GM12878 (cell line): Measurements from ENCODE around the gene RAB25. TPM values are rescaled to one million over a fixed set of nuclear protein-coding genes. Genes with fewer than 3 reads are reported as not detected.

Source experiments
- BCL11A ChIP-seq: IDR thresholded peaks from 2 replicates; pipeline ENCODE4 v1.6.1; 2011; ENCODE audit warnings: low read depth, low read length
- BCLAF1 ChIP-seq: fragments of 450-650 bp; IDR thresholded peaks from 2 replicates; pipeline ENCODE4 v1.6.1; 2017; ENCODE audit warnings: antibody characterized with exemption, mild to moderate bottlenecking, moderate library complexity
- DPF2 ChIP-seq: fragments of 450-650 bp; IDR thresholded peaks from 2 replicates; pipeline ENCODE4 v1.6.1; 2017; ENCODE audit warnings: mild to moderate bottlenecking
- RUNX3 ChIP-seq: IDR thresholded peaks from 2 replicates; pipeline ENCODE4 v1.6.1; 2012; ENCODE audit warnings: low read length, inconsistent platforms
- WRNIP1 ChIP-seq: IDR thresholded peaks from 2 replicates; pipeline ENCODE4 v1.6.1; 2011; ENCODE audit warnings: low read depth, low read length, improper control_type of control experiment, borderline replicate concordance
- ZBTB11 ChIP-seq: fragments of 450-650 bp; formaldehyde crosslinking; IDR thresholded peaks from 2 replicates; pipeline ENCODE4 v1.5.0; 2022; ENCODE audit warnings: mild to moderate bottlenecking, missing genetic modification characterization
- polyA plus RNA-seq, 11 experiments: library from polyadenylated mRNA; depleted of rRNA in 4 of 11; unstranded in 6 of 11; stranded (reverse) in 5 of 11; fragments of >200 nt; fragmentation: Nextera tagmentation in 4 of 11; fragmentation: Illumina TruSeq in 1 of 11; extraction: Ambion mirVana in 4 of 11; extraction: Trizol in 1 of 11; gene quantifications; 1 replicate in 1 of 11; 2 replicates in 10 of 11; pipeline versions ENCODE4 v1.2.1 to v1.2.3, GENCODE V29; 2011 to 2016; ENCODE audit warnings: inconsistent platforms in 2 of 11, missing spikeins in 2 of 11, low read depth in 1 of 11
- total RNA-seq, 4 experiments: library from RNA; depleted of rRNA in 3 of 4; stranded (reverse); fragments of >200 nt in 3 of 4; fragmentation: Illumina TruSeq in 1 of 4; extraction: Trizol in 1 of 4; gene quantifications; 2 replicates each; pipeline versions ENCODE4 v1.2.1 to v1.2.3, GENCODE V29; 2013 to 2021
- TF ChIP-seq, protein P1 (sequence below): IDR thresholded peaks from 2 replicates; pipeline ENCODE4 v1.6.1; 2012; ENCODE audit warnings: low read depth, low read length, improper control_type of control experiment

The RAB25 gene
- total and polyA plus RNA-seq, 10 of the 15 experiments (the other 5 are each of a cell fraction or from before 2014, with no cell fraction given), result 0.16 to 0.36 (median 0.22) TPM; not detected in 7

DNA sequence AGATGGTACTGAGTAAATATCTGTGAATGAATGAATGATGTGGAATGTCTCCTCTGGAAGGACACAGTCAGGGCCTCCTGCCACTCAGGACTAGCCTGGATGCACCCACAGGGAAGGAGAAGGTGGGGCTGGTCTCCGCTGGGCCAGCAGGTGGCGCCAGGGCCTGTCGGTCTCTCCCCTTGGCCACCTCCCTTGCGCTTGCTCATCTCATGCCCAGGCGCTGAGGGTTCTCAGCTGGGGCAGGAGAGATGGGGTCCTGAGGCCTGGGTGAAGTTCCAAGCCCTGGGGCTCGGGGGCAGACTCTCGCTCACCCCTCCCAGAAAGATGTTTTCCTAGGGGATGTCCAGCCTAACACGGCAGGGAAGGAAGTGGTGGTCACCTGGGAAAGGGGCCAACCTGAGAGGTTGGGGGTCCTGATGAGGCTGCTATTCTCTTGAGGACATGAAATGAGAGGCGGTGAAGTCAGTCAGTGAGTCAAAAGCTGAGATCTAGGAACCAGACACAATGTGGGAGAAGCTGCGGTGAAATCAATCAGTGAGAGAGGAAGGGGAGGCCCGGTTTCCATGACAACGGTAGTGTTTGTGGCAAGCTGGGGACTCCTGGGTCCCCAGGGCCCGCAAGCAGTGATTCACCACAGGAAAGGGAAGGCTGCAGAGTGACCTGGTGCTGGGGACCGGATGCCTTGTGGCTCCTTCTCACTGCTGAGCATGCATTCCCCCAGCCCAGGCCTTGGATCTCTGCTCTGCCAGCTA, 35.9 kb downstream of the RAB25 start (continued):
- TF ChIP-seq BCLAF1 (no peak), DPF2 (peak; percentile 96), RUNX3 (no peak), BCL11A (peak; percentile 94), WRNIP1 (no peak), ZBTB11 (CRISPR knock-in tag) (no peak)
- TF ChIP-seq, protein P1, sequence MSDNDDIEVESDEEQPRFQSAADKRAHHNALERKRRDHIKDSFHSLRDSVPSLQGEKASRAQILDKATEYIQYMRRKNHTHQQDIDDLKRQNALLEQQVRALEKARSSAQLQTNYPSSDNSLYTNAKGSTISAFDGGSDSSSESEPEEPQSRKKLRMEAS, result 0 out of 2 replicates have a peak, but pooled peaks have one; percentile 36
- TF ChIP-seq, all 136 proteins: peak for 63
